Ovary (tissue), 9 donors: ENCODE results near the gene ATP1A2. TPM values are rescaled to one million over a fixed set of nuclear protein-coding genes. Genes with fewer than 3 reads are reported as not detected.

ENCODE experiments used
- DNase-seq, 5 donors: peaks; one replicate each; pipeline ENCODE4 v3.0.0-alpha.2; 2019 to 2020
- H3K27ac ChIP-seq, 2 donors: fragments of 200-600 bp; one replicate each; pipeline versions ENCODE4 v1.5.1 to v1.8.0; 2019 to 2022
- H3K27me3 ChIP-seq: fragments of 200-600 bp; one replicate; pipeline ENCODE4 v1.8.0; 2022
- H3K36me3 ChIP-seq: fragments of 200-600 bp; sonication (generic); one replicate; pipeline ENCODE4 v1.5.1; 2019
- H3K4me1 ChIP-seq: one replicate; pipeline ENCODE4 v1.8.1; 2013; ENCODE audit warnings: mild to moderate bottlenecking, moderate library complexity; ENCODE audit not compliant: insufficient read depth
- H3K4me3 ChIP-seq: fragments of 200-600 bp; sonication (generic); one replicate; pipeline ENCODE4 v1.5.1; 2017
- H3K9me3 ChIP-seq, 2 donors: fragments of 200-600 bp in 1 of 2; sonication (generic) in 1 of 2; one replicate each; pipeline versions ENCODE4 v1.5.1 to v1.8.1; 2013 to 2019; ENCODE audit warnings: mild to moderate bottlenecking in 1 of 2, moderate library complexity in 1 of 2
- EP300 ChIP-seq: sonication (generic); formaldehyde crosslinking; IDR thresholded peaks from one replicate; pipeline ENCODE4 v1.6.1; 2017; ENCODE audit warnings: antibody characterized with exemption
- POLR2A ChIP-seq: fragments of 450-650 bp; IDR thresholded peaks from one replicate; pipeline ENCODE4 v1.6.1; 2017; ENCODE audit warnings: antibody characterized with exemption, mild to moderate bottlenecking, moderate library complexity
- WGBS, 3 donors: extraction: QIAGEN DNeasy Blood & Tissue Kit in 1 of 3; methylation state at CpG; one replicate each; pipeline versions ENCODE4 v1.1.5 to v1.1.7; 2013 to 2017; 5-methylcytosine and 5-hydroxymethylcytosine counted together
- intact Hi-C, 4 donors: fragments of 100-400 bp; cut with DNase I; formaldehyde crosslinking; loops; one replicate each; pipeline versions ENCODE4 v1.11.0 to v1.15.1; 2022 to 2023
- polyA plus RNA-seq, 2 donors: library from polyadenylated mRNA; stranded (reverse); fragments of 200-250 nt in 1 of 2; fragments of 350-450 nt in 1 of 2; fragmentation: Illumina TruSeq in 1 of 2; extraction: RNeasy Lipid Tissue Mini Kit (QIAGEN cat#74804) in 1 of 2; gene quantifications; one replicate each; pipeline ENCODE4 v1.2.3, GENCODE V29; 2013 to 2014
- total RNA-seq, 7 donors: library from RNA; depleted of rRNA in 2 of 7; stranded (reverse); fragments of >200 nt in 2 of 7; fragmentation: NEBNext Ultra II Directional in 3 of 7; extraction: Animal tissue kit (Norgen Biotek cat#: 25700) in 3 of 7; gene quantifications; one replicate each; pipeline versions ENCODE4 v1.1.0 to v1.2.4, GENCODE V29; 2016 to 2023
- TF ChIP-seq, protein P1 (sequence below), 3 donors: fragments of 450-650 bp in 2 of 3; fragments of 200-600 bp in 1 of 3; IDR thresholded peaks; one replicate each; pipeline versions ENCODE4 v1.5.1 to v1.8.0; 2016 to 2022; ENCODE audit warnings: antibody characterized with exemption in 3 of 3, mild to moderate bottlenecking in 1 of 3
- donor health status: DM: no; HTN: no; CAD: no; lungs with moderate emphysema.
- donor health status: DM: no; HTN: no; CAD: no.
- donor health status: Bipolar disorder and iron deficiency.
- donor health status: DM: yes; HTN: yes; CAD: no.
- donor health status: DM: no; HTN: no; CAD: no.
- donor health status: DM: yes; HTN: yes; CAD: no.

Gene ATP1A2
- total and polyA plus RNA-seq, 9 donors: 3.0 to 38.6 (median 15.0) TPM

- peak; percentile 76 to 86 (median 84) for DNase-seq
- intact Hi-C loops: loop anchor here (5.0 to 10.0 kb wide), 5 partner anchors 94 to 161 kb away; partner anchors contain the start of genes PEA15 (in 2 of the 4), CASQ1 (in 1 of the 4) and DCAF8 (in 1 of the 4)
- WGBS, 3 donors: 19 to 26% (median 22%) methylated on average over 13 of the region's 13 CpGs
Observed at GRCh38 chr1:160101037-160101716, 14.4 kb upstream of the ATP1A2 start.

DNA sequence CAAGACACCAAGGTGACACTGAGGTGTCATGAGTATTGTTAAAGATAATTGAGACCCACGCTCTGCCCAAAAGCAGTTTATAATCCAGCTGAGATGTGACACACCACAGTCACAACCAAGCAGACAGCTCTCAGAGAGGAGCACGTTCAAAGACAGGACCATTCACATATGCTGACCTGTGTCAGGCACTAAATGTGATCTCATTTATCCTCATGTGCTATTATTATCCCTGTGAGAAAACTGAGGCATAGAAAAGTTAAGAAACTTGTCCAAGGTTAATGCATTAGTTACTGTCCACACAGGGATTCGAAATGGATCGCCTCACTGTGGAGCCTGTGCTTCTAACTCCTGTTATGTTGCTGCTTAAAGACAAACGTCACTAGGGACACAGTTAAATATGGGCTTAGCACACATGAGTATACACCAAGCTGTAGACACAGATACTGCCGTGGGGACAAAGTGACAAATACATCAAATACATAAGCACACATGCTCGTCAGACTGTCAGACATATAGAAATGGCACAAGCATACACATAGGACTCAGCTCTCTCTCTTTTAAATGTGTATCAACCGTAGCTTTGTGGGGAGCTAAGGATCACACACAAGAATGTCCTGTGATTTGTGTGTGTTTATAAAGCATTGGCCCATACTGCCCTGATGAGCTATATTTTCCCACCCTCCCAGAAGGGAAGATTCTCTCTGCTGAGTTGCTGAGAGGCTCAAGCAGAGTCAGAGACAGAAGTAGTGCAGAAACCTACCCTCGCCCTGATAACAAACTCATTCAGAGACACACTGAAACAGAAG is 13.6 kb upstream of the ATP1A2 start:
- no peaks in the 10 kb centered on the region for H3K27me3 ChIP-seq
- H3K4me1 ChIP-seq: peaks cover 19% of the 10 kb centered on the region
- H3K27ac ChIP-seq: peak overlapping the region in 1 of 2 donors; percentile 42
- no peak overlapping the region for H3K4me3 ChIP-seq
- no peaks in the 10 kb centered on the region for H3K9me3 ChIP-seq
- no peaks in the 10 kb centered on the region for H3K36me3 ChIP-seq
- TF ChIP-seq, protein P1, sequence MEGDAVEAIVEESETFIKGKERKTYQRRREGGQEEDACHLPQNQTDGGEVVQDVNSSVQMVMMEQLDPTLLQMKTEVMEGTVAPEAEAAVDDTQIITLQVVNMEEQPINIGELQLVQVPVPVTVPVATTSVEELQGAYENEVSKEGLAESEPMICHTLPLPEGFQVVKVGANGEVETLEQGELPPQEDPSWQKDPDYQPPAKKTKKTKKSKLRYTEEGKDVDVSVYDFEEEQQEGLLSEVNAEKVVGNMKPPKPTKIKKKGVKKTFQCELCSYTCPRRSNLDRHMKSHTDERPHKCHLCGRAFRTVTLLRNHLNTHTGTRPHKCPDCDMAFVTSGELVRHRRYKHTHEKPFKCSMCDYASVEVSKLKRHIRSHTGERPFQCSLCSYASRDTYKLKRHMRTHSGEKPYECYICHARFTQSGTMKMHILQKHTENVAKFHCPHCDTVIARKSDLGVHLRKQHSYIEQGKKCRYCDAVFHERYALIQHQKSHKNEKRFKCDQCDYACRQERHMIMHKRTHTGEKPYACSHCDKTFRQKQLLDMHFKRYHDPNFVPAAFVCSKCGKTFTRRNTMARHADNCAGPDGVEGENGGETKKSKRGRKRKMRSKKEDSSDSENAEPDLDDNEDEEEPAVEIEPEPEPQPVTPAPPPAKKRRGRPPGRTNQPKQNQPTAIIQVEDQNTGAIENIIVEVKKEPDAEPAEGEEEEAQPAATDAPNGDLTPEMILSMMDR (IDR thresholded peaks at IDR 0.05): no peak
- TF ChIP-seq POLR2A: no peak
- no peak for TF ChIP-seq EP300
- intact Hi-C loops: loop anchor here (5.0 to 10.0 kb wide), 5 partner anchors 93 to 160 kb away; partner anchors contain the start of genes PEA15 (in 2 of the 4), CASQ1 (in 1 of the 4) and DCAF8 (in 1 of the 4)
- 74 to 77% (median 74%) methylated on average over 9 of the region's 9 CpGs for WGBS, 3 donors
- DNase-seq: no peak

More at GRCh38 chr1:160101037-160101716, 14.4 kb upstream of the ATP1A2 start:
- Histone ChIP-seq H3K4me1 (peaks cover 19% of the 10 kb centered on the region), H3K27me3 (no peaks in the 10 kb centered on the region), H3K27ac (peak overlapping the region in 1 of 2 donors; percentile 42), H3K4me3 (no peak overlapping the region), H3K36me3 (no peaks in the 10 kb centered on the region), H3K9me3 (no peaks in the 10 kb centered on the region)
- no peak for TF ChIP-seq POLR2A
- TF ChIP-seq, protein P1 (IDR thresholded peaks at IDR 0.05): peak; percentile 84 to 91 (median 88)

DNA sequence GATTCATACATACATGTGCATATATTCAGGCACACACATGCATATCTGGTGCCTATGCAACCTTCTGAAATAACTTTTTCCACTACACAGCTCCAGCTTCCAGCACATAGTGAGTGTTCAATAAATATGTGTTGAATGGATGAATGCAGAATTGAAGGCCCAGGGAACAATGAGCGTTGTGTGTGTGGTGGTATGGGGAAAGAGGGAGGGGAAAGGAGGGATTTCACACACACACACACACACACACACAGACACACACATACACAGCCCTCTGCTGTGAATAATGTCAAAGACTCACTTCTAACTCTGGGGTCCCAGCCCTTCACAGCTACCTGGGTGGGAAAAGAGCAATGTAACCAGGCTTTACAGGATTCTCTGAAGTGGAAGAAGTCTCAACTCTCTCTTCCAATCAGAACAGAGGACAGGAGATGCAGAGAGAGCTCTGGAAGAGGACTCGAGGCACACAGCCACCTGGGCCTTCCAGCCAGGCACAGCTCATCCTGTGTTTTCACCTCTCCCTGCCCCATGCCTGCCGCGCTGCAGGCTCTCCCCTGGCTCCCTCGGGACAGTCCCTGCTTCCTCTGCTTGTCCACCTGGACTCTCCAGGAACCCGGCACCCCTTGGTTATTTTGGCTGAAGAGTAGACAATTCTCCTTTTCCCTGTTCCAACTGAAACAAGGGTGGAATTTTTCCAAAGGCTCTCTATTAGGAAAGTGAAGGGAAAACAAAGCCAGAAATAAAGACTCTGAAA is 11.7 kb upstream of the ATP1A2 start:
- Histone ChIP-seq H3K9me3 (no peaks in the 10 kb centered on the region), H3K36me3 (no peaks in the 10 kb centered on the region), H3K27me3 (no peaks in the 10 kb centered on the region), H3K4me3 (no peak overlapping the region), H3K27ac (peak overlapping the region in 1 of 2 donors; percentile 33), H3K4me1 (peaks cover 13% of the 10 kb centered on the region)
- no peak for TF ChIP-seq POLR2A
- TF ChIP-seq, protein P1 (IDR thresholded peaks at IDR 0.05): no peak
- TF ChIP-seq EP300: no peak
- intact Hi-C loops: loop anchor here (5.0 to 10.0 kb wide), 5 partner anchors 91 to 158 kb away; partner anchors contain the start of genes PEA15 (in 2 of the 4), CASQ1 (in 1 of the 4) and DCAF8 (in 1 of the 4)
- DNase-seq: no peak
- WGBS, 3 donors: 23 to 29% (median 29%) methylated on average over 6 of the region's 6 CpGs

DNA sequence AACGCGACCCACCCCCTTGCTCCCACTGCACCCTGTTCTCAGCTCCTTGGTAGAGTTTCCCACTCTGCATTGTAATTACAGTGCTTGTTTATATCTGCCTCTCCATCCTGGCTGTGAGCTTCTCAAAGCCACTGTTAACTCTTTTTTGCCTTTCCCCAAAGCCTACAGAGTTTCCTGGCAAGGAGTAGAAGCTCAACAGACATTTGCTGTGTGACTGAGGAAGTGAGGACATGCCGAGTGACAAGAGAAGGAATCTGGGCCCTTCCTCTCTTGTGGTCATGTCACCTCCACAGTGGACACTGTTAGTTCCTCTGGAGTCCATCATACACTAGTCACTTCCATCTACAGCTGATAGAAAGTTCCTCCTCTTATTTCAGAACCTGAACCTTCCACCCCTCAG is 11.1 kb upstream of the ATP1A2 start:
- no peak overlapping the region for H3K4me3 ChIP-seq
- H3K27me3 ChIP-seq: no peaks in the 10 kb centered on the region
- H3K4me1 ChIP-seq: peaks cover 15% of the 10 kb centered on the region
- no peaks in the 10 kb centered on the region for H3K36me3 ChIP-seq
- no peak for DNase-seq
- intact Hi-C loops: loop anchor here (5.0 to 10.0 kb wide), 5 partner anchors 90 to 158 kb away; partner anchors contain the start of genes PEA15 (in 2 of the 4), CASQ1 (in 1 of the 4) and DCAF8 (in 1 of the 4)
- WGBS, 3 donors: 38 to 49% (median 39%) methylated on average over 3 of the region's 3 CpGs
- H3K27ac ChIP-seq: peak overlapping the region in 1 of 2 donors; percentile 33
- H3K9me3 ChIP-seq: no peaks in the 10 kb centered on the region
- no peak for TF ChIP-seq POLR2A
